ENCODE measurements around the gene APOL4. TPM values are rescaled to one million over a fixed set of nuclear protein-coding genes. Genes with fewer than 3 reads are reported as not detected.

APOL4 gene
- total and polyA plus RNA-seq, 2 of the 4 experiments (the other 2 are of a cell fraction) = 0.07 TPM; not detected in 1

- Histone ChIP-seq H2AK5ac (ENCODE audit: low read depth, low read length) (no peak overlapping the region), H3K23ac (ENCODE audit: low read depth, low read length) (no peak overlapping the region), H2BK15ac (ENCODE audit: low read depth, low read length) (no peak overlapping the region), H3K9ac (ENCODE audit: low read depth, low read length) (no peak overlapping the region), H3K4me2 (ENCODE audit: low read depth, low read length) (no peak overlapping the region), H3K9me1 (ENCODE audit: insufficient read depth, low read length) (peaks cover 11% of the 10 kb centered on the region), H2AK9ac (replicated peaks; ENCODE audit: low read depth, low read length, poor library complexity) (no peak overlapping the region), H3K14ac (replicated peaks; ENCODE audit: low read depth, low read length) (no peak overlapping the region), H3K27ac (ENCODE audit: insufficient read depth, low read length) (no peak overlapping the region), H3K4me3 (ENCODE audit: insufficient read depth, low read depth, low read length) (no peak overlapping the region), H3K9me3 (ENCODE audit: control insufficient read depth, insufficient read depth, low read length) (no peaks in the 10 kb centered on the region), H2AFZ (replicated peaks; ENCODE audit: low read length, poor library complexity) (peak overlapping the region; percentile 34), H3K18ac (ENCODE audit: low read depth, low read length) (no peak overlapping the region), H3K27me3 (ENCODE audit: control insufficient read depth, insufficient read depth, low read length) (peaks cover 10% of the 10 kb centered on the region), H2BK120ac (ENCODE audit: low read depth, low read length) (no peak overlapping the region), H3K56ac (ENCODE audit: extremely low read depth, insufficient read depth, low read length) (no peak overlapping the region), H4K91ac (ENCODE audit: insufficient read depth, low read depth, low read length) (no peak overlapping the region), H3K4ac (ENCODE audit: low read depth, low read length) (no peak overlapping the region), H3K79me1 (ENCODE audit: low read depth in 1 of 2, low read length in 2 of 2) (no peaks in the 10 kb centered on the region), H3K4me1 (ENCODE audit: control insufficient read depth, insufficient read depth, low read length) (peaks cover 2% of the 10 kb centered on the region; the same call in 1 of the 2 replicates), H2BK20ac (ENCODE audit: low read depth, low read length) (no peak overlapping the region), H4K5ac (ENCODE audit: low read depth, low read length) (no peak overlapping the region), H2BK5ac (ENCODE audit: low read depth, low read length, poor library complexity, severe bottlenecking) (no peak overlapping the region), H4K8ac (ENCODE audit: low read depth in 2 of 2, low read length in 2 of 2) (no peak overlapping the region), H3K36me3 (ENCODE audit: control insufficient read depth, insufficient read depth, low read length) (no peaks in the 10 kb centered on the region), H4K20me1 (ENCODE audit: insufficient read depth, low read length) (no peaks in the 10 kb centered on the region)
- intact Hi-C loops (cut with micrococcal nuclease) = no loop called here
- TF ChIP-seq CTCF (conservative IDR thresholded peaks at IDR 0.05; ENCODE audit: low read depth, low read length) = no peak
- no TSS peak for BruUV-seq (replicated peaks)
- in situ Hi-C loops (cut with MboI; ENCODE audit: low sequenced_read_pairs) = loop anchor here (5.0 kb wide), 2 partner anchors 41 to 346 kb away; no protein-coding TSS in a partner anchor
- dilution Hi-C loops (cut with HindIII; ENCODE audit: low sequenced_read_pairs, unreplicated experiment) = no loop called here
- POLR2A ChIA-PET (ENCODE audit: unreplicated experiment) = no interaction called here
- WGBS, 2 experiments (ENCODE audit: extremely low coverage in 2 of 2, insufficient read length in 1 of 2) = 58% methylated on average over 4 of the region's 9 CpGs; no CpG with 5 or more reads in 1 of the 2 experiments
- CTCF ChIA-PET = no interaction called here
- no peak for DNase-seq
- no peak for ATAC-seq (ENCODE audit: low read depth)
These were observed 60.1 kb downstream of the APOL4 start for GRCh38 chr22:36141481-36141880.

Other genes with a start within 250 kb of the APOL4 start
- 178 and 227 TPM in 2 replicates for gene RBFOX2, start 173.0 kb downstream of the APOL4 start, total RNA-seq (2012; rRNA removed)
- gene RBFOX2, start 173.0 kb downstream of the APOL4 start, polyA plus RNA-seq (2012; rRNA removed) = 146 and 151 TPM in 2 replicates
- 1.7 and 2.3 TPM in 2 replicates for gene APOL3, start 41.1 kb downstream of the APOL4 start, total RNA-seq (2012; rRNA removed)
- gene APOL3, start 41.1 kb downstream of the APOL4 start, polyA plus RNA-seq (2012; rRNA removed) = 0.72 and 1.4 TPM in 2 replicates
- 40.3 and 57.5 TPM in 2 replicates for gene APOL2, start 37.7 kb upstream of the APOL4 start, total RNA-seq (2012; rRNA removed)
- gene APOL2, start 37.7 kb upstream of the APOL4 start, polyA plus RNA-seq (2012; rRNA removed) = 13.0 and 13.1 TPM in 2 replicates
- gene APOL1, start 51.3 kb upstream of the APOL4 start, total RNA-seq (2012; rRNA removed) = 0.36 and 0.56 TPM in 2 replicates
- gene APOL1, start 51.3 kb upstream of the APOL4 start, polyA plus RNA-seq (2012; rRNA removed) = 0.69 and 0.77 TPM in 2 replicates
- 554 and 783 TPM in 2 replicates for gene MYH9, start 186.2 kb upstream of the APOL4 start, total RNA-seq (2012; rRNA removed)
- gene MYH9, start 186.2 kb upstream of the APOL4 start, polyA plus RNA-seq (2012; rRNA removed) = 475 and 507 TPM in 2 replicates